ENCODE measurements around the gene ULK4.

GRCh38 chr3:41202834-41203345, 759.0 kb downstream of the ULK4 start:
- TF ChIP-seq CTCF (conservative IDR thresholded peaks at IDR 0.05; ENCODE audit: low read depth, low read length) (peak; percentile 39), ELK1 (IDR thresholded peaks at IDR 0.05; ENCODE audit: borderline replicate concordance, low read depth, low read length) (no peak), POLR2A (IDR thresholded peaks at IDR 0.05; ENCODE audit: low read depth, low read length) (no peak), RAD21 (IDR thresholded peaks at IDR 0.05; ENCODE audit: low read length) (peak; percentile 25; the same call in 1 of the 2 replicates), SMC3 (IDR thresholded peaks at IDR 0.05; ENCODE audit: low read depth, low read length) (peak; percentile 36; the same call in 1 of the 2 replicates), USF2 (IDR thresholded peaks at IDR 0.05; ENCODE audit: low read depth, low read length) (no peak)
